Measurements from ENCODE around the gene RNF149. TPM values are rescaled to one million over a fixed set of nuclear protein-coding genes. Genes with fewer than 3 reads are reported as not detected.

RNF149 gene
- total and polyA plus RNA-seq, 9 of the 15 experiments (the other 6 are each of a cell fraction or from before 2014, with no cell fraction given), result 9.0 to 31.5 (median 22.8) TPM

DNA sequence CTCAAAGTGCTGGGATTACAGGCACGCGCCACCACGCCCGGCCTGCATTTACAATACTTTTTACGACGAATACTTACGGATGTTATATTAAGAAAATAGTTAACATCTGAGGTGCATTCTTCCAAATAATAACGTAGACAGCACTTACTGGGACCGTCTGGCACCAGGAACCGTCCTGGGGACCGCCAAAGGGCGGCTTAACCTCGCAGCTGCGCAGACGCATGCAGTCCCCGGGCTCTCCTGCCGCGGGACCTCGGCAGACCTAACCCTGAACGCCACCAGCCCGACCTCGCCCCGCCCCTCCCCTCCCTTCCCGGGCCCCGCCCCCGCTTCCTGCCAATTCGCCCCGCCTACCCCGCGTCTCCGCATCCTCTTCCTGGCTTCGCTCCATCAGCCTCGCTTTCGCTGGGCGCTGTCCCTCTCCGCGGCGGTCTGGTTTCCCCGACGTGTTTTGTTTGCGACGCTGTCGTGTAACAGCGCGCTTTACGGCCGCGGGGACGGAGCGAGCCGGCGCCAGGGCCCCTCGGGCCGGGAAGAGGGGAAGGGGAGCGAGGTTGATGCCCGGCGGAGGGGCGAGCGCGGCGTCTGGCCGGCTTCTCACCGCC lies 56.0 kb downstream of the RNF149 start, which contains the start of gene CNOT11 (continued):
- TF ChIP-seq ARID4B (CRISPR knock-in tag; IDR thresholded peaks at IDR 0.05) (peak; percentile 34; the same call in 1 of the 2 replicates), POLR2AphosphoS5 (IDR thresholded peaks at IDR 0.05; ENCODE audit: control insufficient read depth, insufficient read depth, low read depth, low read length) (peak; percentile 83), SMAD4 (CRISPR knock-in tag; conservative IDR thresholded peaks at IDR 0.05) (0 out of 2 replicates have a peak, but pooled peaks have one; percentile 38), CTBP1 (IDR thresholded peaks at IDR 0.05; ENCODE audit: borderline replicate concordance) (peak; percentile 57), POLR2H (tag; IDR thresholded peaks at IDR 0.05; ENCODE audit: low read depth) (peak; percentile 91), CXXC5 (CRISPR knock-in tag; IDR thresholded peaks at IDR 0.05) (peak; percentile 72), HDAC6 (IDR thresholded peaks at IDR 0.05; ENCODE audit: low read depth, low read length) (no peak), TBP (optimal IDR thresholded peaks at IDR 0.05; ENCODE audit: low read depth, low read length) (peak; percentile 56), POU5F1 (IDR thresholded peaks at IDR 0.05; ENCODE audit: borderline replicate concordance, low read depth, low read length, partially characterized antibody) (no peak), TEAD4 (IDR thresholded peaks at IDR 0.05; ENCODE audit: low read length) (0 out of 2 replicates have a peak, but pooled peaks have one; percentile 23), TEAD4 (CRISPR knock-in tag; IDR thresholded peaks at IDR 0.05; ENCODE audit: borderline replicate concordance) (no peak), YY1 (IDR thresholded peaks at IDR 0.05; ENCODE audit: borderline replicate concordance in 1 of 3, control insufficient read depth in 1 of 3, extremely low read depth in 1 of 3, insufficient read depth in 3 of 3, insufficient read length in 1 of 3, insufficient replicate concordance in 2 of 3, low read depth in 1 of 3, low read length in 2 of 3) (peak in 1 of 3 experiments; percentile 21), SPI1 (IDR thresholded peaks at IDR 0.05; ENCODE audit: borderline replicate concordance, low read depth, low read length) (0 out of 2 replicates have a peak, but pooled peaks have one; percentile 5)
- TF ChIP-seq, protein P1, sequence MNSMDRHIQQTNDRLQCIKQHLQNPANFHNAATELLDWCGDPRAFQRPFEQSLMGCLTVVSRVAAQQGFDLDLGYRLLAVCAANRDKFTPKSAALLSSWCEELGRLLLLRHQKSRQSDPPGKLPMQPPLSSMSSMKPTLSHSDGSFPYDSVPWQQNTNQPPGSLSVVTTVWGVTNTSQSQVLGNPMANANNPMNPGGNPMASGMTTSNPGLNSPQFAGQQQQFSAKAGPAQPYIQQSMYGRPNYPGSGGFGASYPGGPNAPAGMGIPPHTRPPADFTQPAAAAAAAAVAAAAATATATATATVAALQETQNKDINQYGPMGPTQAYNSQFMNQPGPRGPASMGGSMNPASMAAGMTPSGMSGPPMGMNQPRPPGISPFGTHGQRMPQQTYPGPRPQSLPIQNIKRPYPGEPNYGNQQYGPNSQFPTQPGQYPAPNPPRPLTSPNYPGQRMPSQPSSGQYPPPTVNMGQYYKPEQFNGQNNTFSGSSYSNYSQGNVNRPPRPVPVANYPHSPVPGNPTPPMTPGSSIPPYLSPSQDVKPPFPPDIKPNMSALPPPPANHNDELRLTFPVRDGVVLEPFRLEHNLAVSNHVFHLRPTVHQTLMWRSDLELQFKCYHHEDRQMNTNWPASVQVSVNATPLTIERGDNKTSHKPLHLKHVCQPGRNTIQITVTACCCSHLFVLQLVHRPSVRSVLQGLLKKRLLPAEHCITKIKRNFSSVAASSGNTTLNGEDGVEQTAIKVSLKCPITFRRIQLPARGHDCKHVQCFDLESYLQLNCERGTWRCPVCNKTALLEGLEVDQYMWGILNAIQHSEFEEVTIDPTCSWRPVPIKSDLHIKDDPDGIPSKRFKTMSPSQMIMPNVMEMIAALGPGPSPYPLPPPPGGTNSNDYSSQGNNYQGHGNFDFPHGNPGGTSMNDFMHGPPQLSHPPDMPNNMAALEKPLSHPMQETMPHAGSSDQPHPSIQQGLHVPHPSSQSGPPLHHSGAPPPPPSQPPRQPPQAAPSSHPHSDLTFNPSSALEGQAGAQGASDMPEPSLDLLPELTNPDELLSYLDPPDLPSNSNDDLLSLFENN (IDR thresholded peaks at IDR 0.05; ENCODE audit: low read depth in 2 of 2, low read length in 2 of 2), result 0 out of 4 replicates have a peak, but pooled peaks of 1 of the 2 experiments have one; percentile 32
- TF ChIP-seq, protein P2, sequence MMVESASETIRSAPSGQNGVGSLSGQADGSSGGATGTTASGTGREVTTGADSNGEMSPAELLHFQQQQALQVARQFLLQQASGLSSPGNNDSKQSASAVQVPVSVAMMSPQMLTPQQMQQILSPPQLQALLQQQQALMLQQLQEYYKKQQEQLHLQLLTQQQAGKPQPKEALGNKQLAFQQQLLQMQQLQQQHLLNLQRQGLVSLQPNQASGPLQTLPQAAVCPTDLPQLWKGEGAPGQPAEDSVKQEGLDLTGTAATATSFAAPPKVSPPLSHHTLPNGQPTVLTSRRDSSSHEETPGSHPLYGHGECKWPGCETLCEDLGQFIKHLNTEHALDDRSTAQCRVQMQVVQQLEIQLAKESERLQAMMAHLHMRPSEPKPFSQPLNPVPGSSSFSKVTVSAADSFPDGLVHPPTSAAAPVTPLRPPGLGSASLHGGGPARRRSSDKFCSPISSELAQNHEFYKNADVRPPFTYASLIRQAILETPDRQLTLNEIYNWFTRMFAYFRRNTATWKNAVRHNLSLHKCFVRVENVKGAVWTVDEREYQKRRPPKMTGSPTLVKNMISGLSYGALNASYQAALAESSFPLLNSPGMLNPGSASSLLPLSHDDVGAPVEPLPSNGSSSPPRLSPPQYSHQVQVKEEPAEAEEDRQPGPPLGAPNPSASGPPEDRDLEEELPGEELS (CRISPR knock-in tag; IDR thresholded peaks at IDR 0.05; ENCODE audit: borderline replicate concordance), result no peak
